Measurements from ENCODE around the gene ANK3. TPM values are rescaled to one million over a fixed set of nuclear protein-coding genes. Genes with fewer than 3 reads are reported as not detected.
A peak's percentile ranks its signal among the peaks of the same experiment; 100 is the strongest.

The ANK3 gene
- total and polyA plus RNA-seq, 2 experiments from 2014 or later, result 0.14 to 0.54 TPM

DNA sequence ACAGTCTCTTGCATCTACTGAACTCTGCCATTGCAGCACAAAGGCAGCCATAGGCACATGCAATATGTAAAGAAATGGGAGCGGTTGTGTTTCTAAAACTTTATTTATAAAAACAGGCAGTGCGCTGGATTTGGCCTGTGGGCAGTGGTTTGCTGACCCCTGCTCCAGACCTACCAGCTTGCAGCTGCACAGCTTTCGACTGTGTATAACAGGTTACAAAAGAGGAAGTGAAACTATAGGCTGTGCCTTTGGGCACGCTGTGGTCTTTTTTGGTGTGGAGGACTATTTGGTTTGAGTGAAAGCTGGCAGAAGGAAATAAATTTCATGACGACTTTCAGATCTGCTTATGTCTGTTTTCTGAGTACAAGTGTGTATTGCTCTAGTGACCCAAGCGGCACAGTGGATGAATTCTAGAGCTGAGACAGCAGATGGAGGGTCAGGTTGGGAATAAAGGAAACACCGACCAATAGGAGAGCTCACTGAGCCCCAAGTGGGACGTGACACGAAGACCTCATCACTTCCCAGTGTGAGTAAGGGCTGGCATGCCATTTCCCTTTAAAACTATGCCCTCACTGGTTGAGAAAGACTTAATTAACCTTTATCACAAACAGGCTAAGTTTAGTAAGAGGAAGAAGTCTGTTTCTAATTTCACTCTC lies 152.7 kb downstream of the ANK3 start:
- no peaks in the 10 kb centered on the region for H3K27me3 ChIP-seq (replicated peaks; ENCODE audit: insufficient read depth)
- H3K4me2 ChIP-seq (ENCODE audit: unreplicated experiment), result no peak overlapping the region
- no peaks in the 10 kb centered on the region for H3K79me2 ChIP-seq (ENCODE audit: insufficient read depth)
- H3K4me1 ChIP-seq (ENCODE audit: insufficient read depth), result peaks cover 3% of the 10 kb centered on the region; the same call in 1 of the 2 replicates
- H3F3A ChIP-seq (ENCODE audit: insufficient read depth), result no peaks in the 10 kb centered on the region
- 67% methylated on average over 9 of the region's 9 CpGs for WGBS, 2 experiments (ENCODE audit: low coverage in 1 of 2, low lambda C conversion rate in 2 of 2, missing lambda C conversion rate in 2 of 2)
- H3K9me3 ChIP-seq (ENCODE audit: low read depth), result no peaks in the 10 kb centered on the region
- H3K9me2 ChIP-seq (ENCODE audit: insufficient read depth), result no peaks in the 10 kb centered on the region
- no peak overlapping the region for H3K4me3 ChIP-seq
- H3K36me3 ChIP-seq (ENCODE audit: low read depth), result no peaks in the 10 kb centered on the region
- peak overlapping the region; percentile 32; the same call in 1 of the 2 replicates for H2AFZ ChIP-seq
- no peak for TF ChIP-seq EZH2 (IDR thresholded peaks at IDR 0.05; ENCODE audit: insufficient read depth, poor library complexity, severe bottlenecking)
- TF ChIP-seq EZH2phosphoT487 (IDR thresholded peaks at IDR 0.05; ENCODE audit: insufficient read depth, low read depth), result no peak
- DNase-seq, result peak; percentile 71
- in situ Hi-C loops (cut with MboI), result loop anchor here (10.0 kb wide), 1 partner anchor 198 kb away; no protein-coding TSS in a partner anchor
- H4K20me1 ChIP-seq (ENCODE audit: insufficient read depth), result no peaks in the 10 kb centered on the region
- no peak overlapping the region for H3K9ac ChIP-seq
- no peak overlapping the region for H3K27ac ChIP-seq

DNA sequence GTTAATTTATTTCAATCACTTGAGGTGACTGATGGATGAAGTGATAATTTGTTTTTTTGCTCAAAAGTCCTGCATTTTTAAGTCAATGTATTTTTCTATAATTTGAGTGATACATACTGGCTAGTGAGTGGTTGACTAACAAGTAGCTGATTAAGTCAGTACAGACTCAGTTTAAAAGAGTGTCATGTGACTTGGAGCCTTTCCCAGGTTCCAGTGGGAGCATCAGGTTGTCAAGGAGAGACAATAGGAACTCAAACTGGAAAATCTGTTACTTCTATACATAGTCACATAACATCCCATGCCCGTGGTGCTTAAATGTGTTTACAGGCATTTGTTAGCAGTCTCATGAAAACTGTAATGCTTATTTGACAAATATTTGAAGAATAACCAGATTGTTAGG lies 154.7 kb downstream of the ANK3 start:
- Histone ChIP-seq H3K27ac (no peak overlapping the region), H3F3A (ENCODE audit: insufficient read depth) (no peaks in the 10 kb centered on the region), H3K4me3 (no peak overlapping the region), H3K9me2 (ENCODE audit: insufficient read depth) (no peaks in the 10 kb centered on the region), H3K9me3 (ENCODE audit: low read depth) (no peaks in the 10 kb centered on the region), H3K79me2 (ENCODE audit: insufficient read depth) (no peaks in the 10 kb centered on the region), H3K27me3 (replicated peaks; ENCODE audit: insufficient read depth) (no peaks in the 10 kb centered on the region), H3K4me1 (ENCODE audit: insufficient read depth) (peaks cover 3% of the 10 kb centered on the region; the same call in 1 of the 2 replicates), H3K4me2 (ENCODE audit: unreplicated experiment) (no peak overlapping the region), H3K9ac (no peak overlapping the region), H2AFZ (no peak overlapping the region), H4K20me1 (ENCODE audit: insufficient read depth) (no peaks in the 10 kb centered on the region), H3K36me3 (ENCODE audit: low read depth) (no peaks in the 10 kb centered on the region)
- no peak for TF ChIP-seq EZH2 (IDR thresholded peaks at IDR 0.05; ENCODE audit: insufficient read depth, poor library complexity, severe bottlenecking)
- no peak for TF ChIP-seq EZH2phosphoT487 (IDR thresholded peaks at IDR 0.05; ENCODE audit: insufficient read depth, low read depth)
- DNase-seq, result peak; percentile 51
- in situ Hi-C loops (cut with MboI), result loop anchor here (10.0 kb wide), 1 partner anchor 200 kb away; no protein-coding TSS in a partner anchor
- WGBS, 2 experiments (ENCODE audit: low coverage in 1 of 2, low lambda C conversion rate in 2 of 2, missing lambda C conversion rate in 2 of 2), result 35 to 39% methylated on average over 1 of the region's 1 CpG

DNA sequence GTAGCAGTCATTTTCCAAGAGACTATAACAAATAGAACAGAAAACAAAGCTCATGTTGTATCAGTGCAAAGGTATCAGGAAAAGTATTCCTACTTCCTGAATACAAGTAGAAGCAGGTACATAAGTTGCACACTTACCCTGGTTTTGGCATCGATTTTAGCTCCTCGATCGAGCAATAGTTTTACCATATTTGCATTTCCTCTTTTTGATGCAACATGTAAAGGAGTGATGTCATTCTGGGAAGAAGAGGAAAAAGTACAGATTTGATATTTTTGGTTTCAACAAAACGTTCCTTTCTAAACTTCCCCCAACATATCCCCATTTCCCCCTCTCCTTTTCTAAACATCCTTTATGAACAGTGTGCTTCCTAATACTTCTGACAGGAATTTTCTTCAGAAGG lies 155.1 kb downstream of the ANK3 start:
- in situ Hi-C loops (cut with MboI), result loop anchor here (10.0 kb wide), 1 partner anchor 200 kb away; no protein-coding TSS in a partner anchor
- no peaks in the 10 kb centered on the region for H3K27me3 ChIP-seq (replicated peaks; ENCODE audit: insufficient read depth)
- H3K4me3 ChIP-seq, result no peak overlapping the region
- WGBS, 2 experiments (ENCODE audit: low coverage in 1 of 2, low lambda C conversion rate in 2 of 2, missing lambda C conversion rate in 2 of 2), result 82 to 84% methylated on average over 4 of the region's 4 CpGs
- H3F3A ChIP-seq (ENCODE audit: insufficient read depth), result no peaks in the 10 kb centered on the region
- H3K4me2 ChIP-seq (ENCODE audit: unreplicated experiment), result no peak overlapping the region
- H3K36me3 ChIP-seq (ENCODE audit: low read depth), result no peaks in the 10 kb centered on the region
- no peak overlapping the region for H2AFZ ChIP-seq
- DNase-seq, result no peak
- H3K9me2 ChIP-seq (ENCODE audit: insufficient read depth), result no peaks in the 10 kb centered on the region
- no peaks in the 10 kb centered on the region for H4K20me1 ChIP-seq (ENCODE audit: insufficient read depth)
- H3K27ac ChIP-seq, result no peak overlapping the region
- TF ChIP-seq EZH2 (IDR thresholded peaks at IDR 0.05; ENCODE audit: insufficient read depth, poor library complexity, severe bottlenecking), result no peak
- no peak for TF ChIP-seq EZH2phosphoT487 (IDR thresholded peaks at IDR 0.05; ENCODE audit: insufficient read depth, low read depth)
- H3K79me2 ChIP-seq (ENCODE audit: insufficient read depth), result no peaks in the 10 kb centered on the region
- H3K4me1 ChIP-seq (ENCODE audit: insufficient read depth), result peaks cover 3% of the 10 kb centered on the region; the same call in 1 of the 2 replicates
- H3K9me3 ChIP-seq (ENCODE audit: low read depth), result no peaks in the 10 kb centered on the region
- H3K9ac ChIP-seq, result no peak overlapping the region

DNA sequence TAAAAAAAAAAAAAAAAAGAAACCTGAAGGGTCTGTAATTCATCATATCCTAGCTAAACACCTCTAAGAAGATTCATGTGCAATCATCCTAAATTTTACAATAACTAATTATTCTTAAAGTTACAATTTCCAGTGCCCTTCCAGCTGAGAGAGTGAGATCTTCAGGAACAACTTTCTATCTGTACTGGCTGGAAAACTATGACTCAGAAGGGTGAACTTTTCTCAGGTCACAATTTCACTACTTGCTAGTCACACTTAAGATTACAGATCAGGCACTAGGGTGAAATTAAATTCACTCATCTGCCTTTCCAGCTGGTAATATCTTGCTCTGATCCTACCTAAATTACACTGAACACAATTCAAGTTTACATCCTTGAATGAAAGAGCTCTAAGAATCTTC lies 158.8 kb downstream of the ANK3 start:
- Histone ChIP-seq H3K36me3 (ENCODE audit: low read depth) (no peaks in the 10 kb centered on the region), H3F3A (ENCODE audit: insufficient read depth) (no peaks in the 10 kb centered on the region), H3K4me2 (ENCODE audit: unreplicated experiment) (no peak overlapping the region), H3K9me2 (ENCODE audit: insufficient read depth) (no peaks in the 10 kb centered on the region), H3K27ac (no peak overlapping the region), H2AFZ (no peak overlapping the region), H3K4me3 (no peak overlapping the region), H3K9me3 (ENCODE audit: low read depth) (no peaks in the 10 kb centered on the region), H3K27me3 (replicated peaks; ENCODE audit: insufficient read depth) (no peaks in the 10 kb centered on the region), H3K79me2 (ENCODE audit: insufficient read depth) (no peaks in the 10 kb centered on the region), H4K20me1 (ENCODE audit: insufficient read depth) (no peaks in the 10 kb centered on the region), H3K9ac (no peak overlapping the region), H3K4me1 (ENCODE audit: insufficient read depth) (no peaks in the 10 kb centered on the region)
- DNase-seq, result peak; percentile 48
- in situ Hi-C loops (cut with MboI), result loop anchor here (10.0 kb wide), 1 partner anchor 204 kb away; no protein-coding TSS in a partner anchor
- TF ChIP-seq EZH2 (IDR thresholded peaks at IDR 0.05; ENCODE audit: insufficient read depth, poor library complexity, severe bottlenecking), result no peak
- TF ChIP-seq EZH2phosphoT487 (IDR thresholded peaks at IDR 0.05; ENCODE audit: insufficient read depth, low read depth), result no peak
